ENCODE results near the gene MIER2. TPM values are rescaled to one million over a fixed set of nuclear protein-coding genes. Genes with fewer than 3 reads are reported as not detected.

MIER2 gene
- total RNA-seq, 2 experiments from 2014 or later, result 21.2 to 24.6 TPM

DNA sequence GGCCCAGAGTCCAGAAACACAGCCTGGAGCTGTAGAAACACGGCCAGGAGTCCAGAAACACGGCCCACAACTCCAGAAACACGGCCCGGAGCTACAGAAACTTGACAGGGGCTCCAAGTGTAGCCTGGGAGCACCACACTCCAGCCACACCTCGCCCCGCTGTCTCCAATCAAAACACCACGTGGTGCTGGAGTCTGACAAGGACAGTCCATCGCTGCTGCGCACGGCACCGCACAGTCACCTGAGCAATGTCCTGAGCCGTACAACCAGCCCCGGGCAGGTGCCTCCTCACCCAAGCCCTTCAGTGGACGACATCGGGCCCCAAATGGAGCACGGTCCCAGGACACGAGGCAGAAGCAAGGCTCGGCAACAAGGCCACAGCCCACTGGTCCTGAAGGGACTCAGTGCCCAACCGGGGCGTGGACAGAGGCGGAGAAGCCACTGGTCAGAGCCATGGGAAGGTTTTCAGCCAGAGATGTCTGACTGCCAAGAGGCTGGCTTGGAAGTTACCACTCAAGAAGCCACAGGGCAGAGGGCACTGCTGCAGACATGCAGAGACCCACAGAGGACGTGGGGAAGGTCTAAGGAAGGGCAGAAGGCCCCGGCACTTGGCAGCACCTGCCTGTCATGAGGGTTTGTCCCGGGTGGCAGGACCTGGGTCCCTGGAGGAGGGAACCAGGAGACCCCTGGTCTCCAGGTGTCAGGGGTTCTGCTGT is 33.7 kb downstream of the MIER2 start:
- intact Hi-C loops (cut with DNase I, micrococcal nuclease), result no loop called here
- DNase-seq (no peak), ATAC-seq (no peak)
- Mint-ChIP-seq H3K36me3 (ENCODE audit: low read depth) (peaks cover 18% of the 10 kb centered on the region), H3K27me3 (no peaks in the 10 kb centered on the region), H3K4me3 (no peak overlapping the region), H3K9me3 (ENCODE audit: low read depth) (no peaks in the 10 kb centered on the region), H3K4me1 (no peaks in the 10 kb centered on the region), H3K27ac (no peak overlapping the region)
- CTCF ChIA-PET, result no interaction called here
- POLR2A ChIA-PET, result no interaction called here

DNA sequence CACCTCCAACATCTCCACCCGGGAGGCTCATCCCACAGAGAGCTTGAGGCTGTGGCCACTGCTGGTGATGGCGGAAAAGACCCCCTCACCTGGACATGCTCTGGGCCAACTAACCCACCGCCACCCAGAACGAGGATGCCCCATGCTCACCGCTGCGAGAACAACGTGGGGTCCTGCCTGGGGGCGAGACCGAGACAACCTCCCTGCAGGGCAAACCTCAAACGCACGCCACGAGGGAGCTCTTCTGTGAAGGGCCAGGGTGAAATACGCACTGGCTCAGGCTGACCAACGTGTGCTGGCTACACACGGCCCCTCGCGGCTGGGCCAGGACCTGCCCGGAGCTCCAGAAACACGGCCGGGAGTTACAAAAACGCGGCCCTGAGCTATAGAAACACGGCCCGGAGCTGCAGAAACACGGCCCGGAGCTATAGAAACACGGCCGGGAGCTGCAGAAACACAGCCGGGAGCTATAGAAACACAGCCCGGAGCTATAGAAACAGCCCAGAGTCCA is 34.4 kb downstream of the MIER2 start:
- CTCF ChIA-PET, result no interaction called here
- no peaks in the 10 kb centered on the region for H3K4me1 Mint-ChIP-seq
- H3K9me3 Mint-ChIP-seq (ENCODE audit: low read depth), result no peaks in the 10 kb centered on the region
- ATAC-seq (no peak), DNase-seq (no peak)
- no peaks in the 10 kb centered on the region for H3K27me3 Mint-ChIP-seq
- no peak overlapping the region for H3K4me3 Mint-ChIP-seq
- POLR2A ChIA-PET, result no interaction called here
- H3K36me3 Mint-ChIP-seq (ENCODE audit: low read depth), result peaks cover 18% of the 10 kb centered on the region
- no peak overlapping the region for H3K27ac Mint-ChIP-seq
- intact Hi-C loops (cut with DNase I, micrococcal nuclease), result no loop called here

DNA sequence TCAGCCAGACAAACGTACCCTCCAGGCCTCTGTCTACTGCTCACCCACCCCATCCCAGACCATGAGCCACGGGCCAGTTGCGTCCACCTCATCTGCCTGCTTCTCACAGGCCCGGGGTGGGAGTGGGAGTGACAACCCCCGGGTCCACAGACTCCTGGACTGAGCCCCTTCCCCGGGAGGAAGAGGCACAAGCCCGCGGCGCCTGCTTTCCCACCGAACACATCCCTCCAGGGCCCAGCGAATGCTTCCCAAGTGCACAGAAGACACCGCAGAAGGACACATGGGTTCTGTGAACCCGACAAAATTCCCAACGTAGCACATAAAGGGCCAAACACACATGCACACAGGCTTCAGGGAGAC is 35.4 kb downstream of the MIER2 start:
- no peaks in the 10 kb centered on the region for H3K4me1 Mint-ChIP-seq
- no peak for DNase-seq
- H3K27me3 Mint-ChIP-seq, result no peaks in the 10 kb centered on the region
- no peaks in the 10 kb centered on the region for H3K9me3 Mint-ChIP-seq (ENCODE audit: low read depth)
- POLR2A ChIA-PET, result no interaction called here
- H3K4me3 Mint-ChIP-seq, result no peak overlapping the region
- no peak overlapping the region for H3K27ac Mint-ChIP-seq
- intact Hi-C loops (cut with DNase I, micrococcal nuclease), result no loop called here
- peaks cover 20% of the 10 kb centered on the region for H3K36me3 Mint-ChIP-seq (ENCODE audit: low read depth)
- no peak for ATAC-seq
- CTCF ChIA-PET, result no interaction called here

DNA sequence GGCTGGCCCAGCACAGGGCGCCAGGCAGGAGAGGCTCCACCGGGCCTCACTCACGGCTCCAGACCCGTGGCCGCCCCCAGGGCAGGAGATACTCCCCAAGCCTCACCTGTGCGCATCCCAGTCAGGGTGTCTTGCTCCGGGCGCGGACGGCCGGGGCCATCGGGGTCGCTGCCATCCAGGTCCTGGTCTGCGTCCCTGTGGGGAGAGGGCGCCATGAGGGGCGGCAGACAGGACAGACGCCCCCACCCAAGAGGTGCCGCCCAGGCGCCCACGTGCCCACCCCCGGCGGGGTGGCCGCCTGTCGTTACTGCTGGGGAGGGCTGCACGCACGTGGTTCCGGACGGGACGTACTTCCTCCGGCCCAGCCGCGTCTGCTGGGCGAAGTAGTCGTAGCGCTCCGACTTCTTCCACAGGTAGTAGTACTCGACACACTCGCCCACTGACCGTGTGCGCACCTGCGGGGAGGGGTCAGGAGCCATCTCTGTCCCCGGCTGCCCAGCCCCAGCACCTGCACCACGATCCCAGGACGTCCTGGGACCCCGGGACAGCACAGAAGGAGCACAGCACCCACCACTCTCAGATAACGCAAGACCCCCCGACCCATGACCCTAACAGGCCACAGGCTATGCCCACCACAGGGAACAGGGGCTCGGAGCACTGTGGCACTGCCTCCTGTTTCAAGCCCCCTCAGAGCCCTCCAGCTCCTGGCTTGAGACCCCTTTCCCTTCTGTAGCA is 36.0 kb downstream of the MIER2 start:
- no peak overlapping the region for H3K4me3 Mint-ChIP-seq
- peaks cover 20% of the 10 kb centered on the region for H3K36me3 Mint-ChIP-seq (ENCODE audit: low read depth)
- POLR2A ChIA-PET, result no interaction called here
- no peaks in the 10 kb centered on the region for H3K27me3 Mint-ChIP-seq
- no peak overlapping the region for H3K27ac Mint-ChIP-seq
- ATAC-seq, result no peak
- CTCF ChIA-PET, result no interaction called here
- no peak for DNase-seq
- intact Hi-C loops (cut with DNase I, micrococcal nuclease), result no loop called here
- H3K4me1 Mint-ChIP-seq, result no peaks in the 10 kb centered on the region
- H3K9me3 Mint-ChIP-seq (ENCODE audit: low read depth), result no peaks in the 10 kb centered on the region

DNA sequence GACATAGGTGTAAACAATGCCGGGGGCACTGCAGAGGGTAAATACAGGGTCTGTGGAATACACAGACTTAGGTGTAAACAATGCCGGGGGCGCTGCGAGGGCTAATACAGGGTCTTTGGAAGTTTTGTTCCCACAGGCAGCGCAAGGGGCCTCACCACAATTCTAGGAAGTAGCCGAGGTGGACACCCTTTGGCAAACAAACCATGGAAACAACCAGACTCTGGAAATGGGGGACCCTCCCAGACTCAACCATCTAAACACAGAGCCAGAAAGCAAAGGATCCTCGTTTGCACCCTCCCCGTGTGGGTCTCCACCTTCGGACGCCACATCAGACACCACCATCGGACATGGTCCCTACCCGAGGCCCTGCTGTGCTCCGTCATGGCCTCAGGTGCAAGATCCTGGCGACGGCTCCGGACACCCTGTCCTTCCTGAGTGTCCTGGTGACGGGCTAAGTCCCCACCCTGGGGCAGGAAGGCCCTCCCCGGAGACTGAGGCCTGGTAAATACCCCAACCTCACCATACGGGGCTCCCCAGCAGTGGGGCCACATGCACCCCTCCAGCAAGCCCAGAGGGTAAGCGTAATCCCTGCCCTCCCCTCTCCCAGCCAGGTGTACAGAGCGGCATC is 36.7 kb downstream of the MIER2 start:
- no peak overlapping the region for H3K27ac Mint-ChIP-seq
- no peak overlapping the region for H3K4me3 Mint-ChIP-seq
- intact Hi-C loops (cut with DNase I, micrococcal nuclease), result no loop called here
- ATAC-seq, result no peak
- ChIA-PET CTCF (no interaction called here), POLR2A (no interaction called here)
- peaks cover 20% of the 10 kb centered on the region for H3K36me3 Mint-ChIP-seq (ENCODE audit: low read depth)
- no peak for DNase-seq
- H3K27me3 Mint-ChIP-seq, result no peaks in the 10 kb centered on the region
- H3K9me3 Mint-ChIP-seq (ENCODE audit: low read depth), result no peaks in the 10 kb centered on the region
- H3K4me1 Mint-ChIP-seq, result no peaks in the 10 kb centered on the region

DNA sequence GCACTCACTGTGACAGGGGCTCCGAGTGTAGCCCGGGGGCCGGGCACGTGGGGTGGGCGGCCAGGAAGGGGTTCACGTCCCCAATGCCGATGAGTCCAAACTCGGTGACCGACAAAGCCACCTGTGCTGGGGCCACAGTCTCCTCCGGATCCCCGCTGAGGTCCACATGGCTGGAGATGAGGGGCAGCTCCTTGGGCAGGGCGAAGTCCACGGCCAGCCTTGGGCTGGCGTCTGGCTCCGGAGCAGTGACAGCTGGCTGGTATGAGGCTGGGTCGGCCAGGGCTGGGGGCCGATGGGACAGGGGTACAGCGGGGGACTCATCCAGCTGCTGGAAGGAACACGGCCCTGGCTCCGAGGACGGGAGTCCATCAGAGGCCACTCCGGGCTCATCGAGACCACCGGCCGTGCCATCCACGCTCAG is 37.5 kb downstream of the MIER2 start:
- POLR2A ChIA-PET, result no interaction called here
- intact Hi-C loops (cut with DNase I, micrococcal nuclease), result no loop called here
- peaks cover 20% of the 10 kb centered on the region for H3K36me3 Mint-ChIP-seq (ENCODE audit: low read depth)
- CTCF ChIA-PET, result no interaction called here
- DNase-seq, result no peak
- H3K4me1 Mint-ChIP-seq, result no peaks in the 10 kb centered on the region
- no peak overlapping the region for H3K4me3 Mint-ChIP-seq
- H3K27ac Mint-ChIP-seq, result no peak overlapping the region
- no peaks in the 10 kb centered on the region for H3K9me3 Mint-ChIP-seq (ENCODE audit: low read depth)
- no peak for ATAC-seq
- no peaks in the 10 kb centered on the region for H3K27me3 Mint-ChIP-seq

DNA sequence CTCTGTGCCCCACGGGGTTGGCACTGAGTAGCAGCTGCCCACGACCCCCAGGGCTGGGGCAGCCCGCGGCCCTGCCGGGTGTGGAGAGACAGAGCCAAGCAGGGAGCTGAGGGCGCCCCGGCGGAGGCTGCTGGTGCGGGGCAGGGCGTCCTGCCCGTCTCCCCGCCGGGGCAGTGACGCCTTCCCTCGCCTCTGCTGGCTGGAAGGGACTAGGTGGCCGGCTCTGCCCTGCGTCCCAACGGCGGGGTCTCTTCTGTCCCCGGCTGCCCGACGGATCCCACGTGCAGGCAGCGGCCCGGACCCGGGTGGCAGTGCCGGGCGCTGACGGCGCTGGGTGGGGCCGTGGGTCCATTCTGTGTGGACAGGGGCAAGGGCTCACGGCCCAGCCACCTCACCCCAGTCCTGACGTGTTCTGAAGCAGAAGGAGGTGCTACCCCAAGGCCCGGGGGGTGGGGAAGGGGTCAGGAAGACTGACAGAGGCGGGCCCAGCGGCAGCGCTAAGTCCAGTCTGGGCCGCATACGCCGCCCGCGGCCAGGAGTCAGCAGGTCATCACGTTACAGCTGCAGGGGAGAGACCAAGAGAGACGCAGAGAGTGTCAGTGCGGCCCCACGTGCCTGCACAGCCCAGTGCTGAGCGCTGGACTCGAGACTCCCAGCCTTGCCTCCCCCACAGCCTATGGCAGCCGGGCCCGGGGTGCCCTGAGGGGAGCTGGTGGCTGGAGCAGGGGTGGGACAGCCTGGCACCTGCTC is 38.3 kb downstream of the MIER2 start:
- Mint-ChIP-seq H3K4me1 (no peaks in the 10 kb centered on the region), H3K9me3 (ENCODE audit: low read depth) (no peaks in the 10 kb centered on the region), H3K27me3 (no peaks in the 10 kb centered on the region), H3K27ac (no peak overlapping the region), H3K36me3 (ENCODE audit: low read depth) (peaks cover 18% of the 10 kb centered on the region), H3K4me3 (no peak overlapping the region)
- intact Hi-C loops (cut with DNase I, micrococcal nuclease), result no loop called here
- DNase-seq (no peak), ATAC-seq (no peak)
- CTCF ChIA-PET, result no interaction called here
- POLR2A ChIA-PET, result no interaction called here

DNA sequence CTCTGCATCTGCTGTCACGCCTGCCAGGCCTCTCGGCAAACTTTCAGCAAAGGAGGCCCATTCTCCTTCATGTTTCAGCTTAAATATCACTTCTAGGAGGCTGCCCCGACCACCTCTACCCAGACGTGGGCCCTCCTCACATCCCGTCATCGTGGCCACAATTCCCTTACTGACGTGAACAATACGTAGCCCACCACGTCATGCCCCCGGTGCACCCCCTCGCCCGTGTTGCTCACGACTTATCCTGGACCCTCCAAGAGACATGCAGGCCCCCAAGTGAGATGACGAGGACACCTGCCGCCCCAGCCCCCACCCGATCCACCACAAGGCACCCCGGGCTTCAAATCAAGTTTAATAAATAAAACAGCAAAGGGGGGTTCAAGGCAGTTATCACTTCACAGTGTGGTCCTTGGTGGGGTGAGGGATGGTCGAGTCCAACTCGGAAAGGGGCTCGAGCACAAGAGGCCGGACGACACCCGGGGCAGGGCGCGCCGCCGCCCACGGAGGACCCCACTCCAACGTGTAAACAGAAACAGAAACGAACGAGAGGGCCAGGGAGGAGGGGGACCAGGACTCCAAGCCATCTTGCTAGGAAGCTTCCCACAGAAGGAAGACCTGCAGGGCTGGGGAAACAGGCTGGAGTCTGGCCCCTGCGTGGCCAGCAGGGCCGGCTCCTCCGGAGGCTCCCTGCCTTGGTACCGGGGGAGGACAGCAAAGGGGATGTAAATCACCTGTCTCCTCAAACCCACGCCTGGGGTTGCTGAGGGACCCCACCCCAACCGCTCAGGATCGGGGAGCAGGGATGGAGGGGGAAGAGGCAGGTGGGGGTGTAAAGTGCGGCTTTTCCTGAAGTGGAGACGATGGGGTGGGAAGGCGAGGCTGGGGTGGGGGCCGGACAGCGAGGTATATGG is 39.1 kb downstream of the MIER2 start:
- Mint-ChIP-seq H3K36me3 (ENCODE audit: low read depth) (peaks cover 13% of the 10 kb centered on the region), H3K4me3 (no peak overlapping the region), H3K4me1 (no peaks in the 10 kb centered on the region), H3K27ac (no peak overlapping the region), H3K27me3 (no peaks in the 10 kb centered on the region), H3K9me3 (ENCODE audit: low read depth) (no peaks in the 10 kb centered on the region)
- intact Hi-C loops (cut with DNase I, micrococcal nuclease), result no loop called here
- ChIA-PET POLR2A (no interaction called here), CTCF (no interaction called here)
- no peak for DNase-seq
- no peak for ATAC-seq

DNA sequence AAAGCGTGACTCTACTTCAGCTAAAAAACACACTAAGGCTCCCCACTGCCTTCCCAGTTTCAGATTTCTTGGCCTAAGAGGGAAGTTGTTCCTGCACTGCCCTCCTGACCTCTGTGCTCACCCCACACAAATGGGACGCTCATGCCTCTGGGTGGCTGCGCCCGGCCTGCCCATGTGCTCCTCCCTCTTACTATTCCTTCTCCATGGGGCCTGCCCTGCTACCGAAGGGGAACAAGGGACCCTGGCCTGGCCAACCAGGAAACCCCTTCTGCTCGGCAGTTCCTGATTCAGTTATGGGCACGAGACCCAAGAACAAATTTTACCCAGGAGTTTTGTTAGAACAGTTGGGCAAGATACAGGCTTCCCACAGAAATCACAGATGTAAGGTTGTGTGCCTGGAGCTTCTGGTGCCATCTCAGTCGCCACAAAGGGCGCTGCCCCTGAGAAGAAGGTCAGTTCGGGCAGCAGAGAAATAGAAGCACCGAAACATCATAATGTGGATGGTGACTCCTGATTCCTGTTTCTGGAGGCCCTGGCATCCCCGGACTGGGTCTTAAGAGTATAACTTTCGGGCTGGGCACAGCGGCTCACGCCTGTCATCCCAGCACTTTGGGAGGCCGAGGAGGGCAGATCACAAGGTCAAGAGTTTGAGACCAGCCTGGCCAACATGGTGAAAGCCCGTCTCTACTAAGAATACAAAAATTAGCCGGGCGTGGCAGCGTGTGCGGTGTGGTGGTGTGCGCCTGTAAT is 47.9 kb downstream of the MIER2 start:
- CTCF ChIA-PET, result interaction anchor here (0.5 to 1.6 kb wide), 4 partner anchors 11 to 74 kb away, joined by 3 to 5 read pairs (median 3); no protein-coding TSS in a partner anchor
- Mint-ChIP-seq H3K4me3 (no peak overlapping the region), H3K27ac (no peak overlapping the region), H3K9me3 (ENCODE audit: low read depth) (no peaks in the 10 kb centered on the region), H3K4me1 (peaks cover 3% of the 10 kb centered on the region), H3K27me3 (peaks cover 26% of the 10 kb centered on the region), H3K36me3 (ENCODE audit: low read depth) (no peaks in the 10 kb centered on the region)
- no peak for DNase-seq
- POLR2A ChIA-PET, result no interaction called here
- no peak for ATAC-seq
- intact Hi-C loops (cut with DNase I, micrococcal nuclease), result no loop called here

DNA sequence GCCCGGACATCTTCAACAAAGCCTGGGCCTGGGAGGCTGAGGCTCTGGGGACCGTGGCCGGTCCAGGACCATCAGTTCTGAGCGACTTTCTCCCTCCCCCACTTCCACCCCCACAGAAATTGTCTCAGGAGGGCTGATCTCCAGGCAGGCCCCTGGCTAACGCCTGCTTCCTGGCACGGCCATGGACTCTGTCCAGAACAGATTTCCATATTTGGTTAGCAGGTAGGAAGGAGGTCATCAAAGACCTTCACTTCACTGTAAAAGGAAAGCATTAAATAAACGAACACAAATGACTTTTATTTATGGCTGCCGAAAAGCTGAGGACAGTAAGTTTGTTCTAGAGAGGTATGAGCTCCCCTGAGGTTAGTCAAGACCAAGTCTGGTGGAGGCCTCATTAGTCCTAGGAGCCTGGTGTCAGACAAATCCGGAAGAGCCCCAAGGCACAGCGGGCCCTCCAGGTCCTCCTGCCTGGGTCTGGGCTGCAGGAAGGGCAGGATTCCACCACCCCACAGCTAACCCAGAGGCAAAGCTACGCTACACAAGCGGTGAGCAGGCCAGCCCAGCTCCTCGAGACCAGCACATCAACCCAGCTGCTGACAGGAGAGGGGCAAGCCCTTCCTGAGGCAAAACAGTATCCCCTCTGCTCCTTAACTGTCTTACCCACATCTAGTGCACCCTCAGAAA is 48.8 kb downstream of the MIER2 start:
- no peak for DNase-seq
- Mint-ChIP-seq H3K27me3 (peaks cover 26% of the 10 kb centered on the region), H3K36me3 (ENCODE audit: low read depth) (no peaks in the 10 kb centered on the region), H3K4me1 (peaks cover 3% of the 10 kb centered on the region), H3K9me3 (ENCODE audit: low read depth) (no peaks in the 10 kb centered on the region), H3K27ac (no peak overlapping the region), H3K4me3 (no peak overlapping the region)
- intact Hi-C loops (cut with DNase I, micrococcal nuclease), result no loop called here
- CTCF ChIA-PET, result interaction anchor here (0.5 to 1.6 kb wide), 4 partner anchors 10 to 75 kb away, joined by 3 to 5 read pairs (median 3); no protein-coding TSS in a partner anchor
- POLR2A ChIA-PET, result no interaction called here
- ATAC-seq, result no peak
